Adrenal gland (tissue), 5 donors: Measurements from ENCODE around the gene MINPP1.

Experiments used
- CTCF ChIP-seq, 6 experiments: fragments of 450-650 bp in 4 of 6; fragments of 200-600 bp in 2 of 6; sonication (generic) in 1 of 6; IDR thresholded peaks; 1 replicate in 5 of 6; 2 replicates in 1 of 6; pipeline versions ENCODE4 v1.5.1 to v1.8.0; 2016 to 2021; ENCODE audit warnings: antibody characterized with exemption in 6 of 6, mild to moderate bottlenecking in 2 of 6, moderate library complexity in 1 of 6
- POLR2A ChIP-seq, 2 donors: fragments of 450-650 bp; IDR thresholded peaks; one replicate each; pipeline ENCODE4 v1.6.1; 2017; ENCODE audit warnings: antibody characterized with exemption in 2 of 2, mild to moderate bottlenecking in 2 of 2, moderate library complexity in 1 of 2
- donor health status: DM: no; HTN: no; CAD: no.

DNA sequence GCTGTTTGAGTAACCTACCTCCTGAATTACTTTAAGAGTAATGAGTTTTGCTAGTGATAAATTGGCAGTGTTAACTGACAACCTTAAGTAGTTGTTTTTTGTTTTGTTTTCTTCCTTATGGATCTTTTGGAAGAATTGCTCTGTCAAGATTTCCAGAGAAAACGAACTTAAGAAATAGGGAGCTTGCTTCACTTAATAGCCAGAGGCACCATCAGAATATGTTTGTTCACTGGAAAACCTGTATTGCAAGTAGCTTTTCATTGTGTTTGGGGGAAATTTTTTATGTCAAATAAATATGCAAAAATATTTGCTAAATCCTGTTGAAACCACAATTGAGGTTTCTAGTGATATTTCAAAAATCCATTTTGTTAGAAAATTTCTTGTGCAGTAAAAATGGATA lies 89.5 kb downstream of the MINPP1 start:
- TF ChIP-seq CTCF (IDR thresholded peaks at IDR 0.05) (no peak), POLR2A (IDR thresholded peaks at IDR 0.05) (no peak)
